Measurements from ENCODE around the gene XXYLT1.
"Not testable (repeated sequence)": the region's sequence is repeated elsewhere in the genome, so short reads cannot be mapped to it uniquely, and the experiment has no call there.

The XXYLT1 gene

GRCh38 chr3:195208183-195208582, 62.8 kb downstream of the XXYLT1 start:
- no peak for DNase-seq (ENCODE audit: low read depth, low spot score)

DNA sequence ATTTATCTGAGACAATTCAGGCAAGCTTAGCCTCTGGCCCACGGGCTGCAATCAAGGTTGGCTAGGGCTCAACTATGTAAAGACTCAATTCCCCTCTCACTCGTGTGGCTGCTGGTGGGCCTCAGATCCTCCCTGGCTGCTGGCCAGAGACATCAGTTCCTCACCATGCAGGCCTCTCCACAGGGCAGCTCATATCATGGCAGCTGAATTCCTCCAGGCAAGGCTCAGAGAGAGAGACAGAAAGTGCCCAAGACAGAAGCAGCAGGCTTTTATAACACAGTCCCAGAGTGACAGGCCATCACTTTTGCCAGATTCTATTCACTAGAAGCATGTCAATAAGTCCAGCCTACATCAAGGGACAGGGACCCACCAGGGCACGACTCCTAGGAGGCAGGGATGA, 63.2 kb downstream of the XXYLT1 start:
- no peak for DNase-seq (ENCODE audit: low read depth, low spot score)

DNA sequence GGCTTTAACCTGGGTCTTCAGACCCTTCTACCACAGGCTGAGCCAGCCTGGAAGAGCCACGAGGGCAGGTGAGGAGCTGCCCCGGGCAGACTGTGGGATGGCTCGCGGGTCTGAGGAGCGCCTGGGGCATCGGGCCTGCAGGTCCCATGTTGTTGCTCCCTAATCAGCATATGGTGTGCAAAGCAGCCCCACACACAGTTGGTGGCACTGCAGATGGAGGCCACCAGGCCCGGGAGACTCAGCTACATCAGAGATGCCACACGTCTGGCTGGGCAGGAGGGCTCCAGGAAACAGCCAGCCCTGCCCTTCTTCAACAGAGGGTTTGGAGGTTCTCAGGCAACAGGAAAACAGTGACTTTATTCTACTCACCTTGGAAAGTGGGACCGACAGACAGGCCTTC, 63.9 kb downstream of the XXYLT1 start:
- no peak for DNase-seq (ENCODE audit: low read depth, low spot score)

GRCh38 chr3:195204360-195205163, 66.4 kb downstream of the XXYLT1 start:
- no peak for DNase-seq (ENCODE audit: low read depth, low spot score)

DNA sequence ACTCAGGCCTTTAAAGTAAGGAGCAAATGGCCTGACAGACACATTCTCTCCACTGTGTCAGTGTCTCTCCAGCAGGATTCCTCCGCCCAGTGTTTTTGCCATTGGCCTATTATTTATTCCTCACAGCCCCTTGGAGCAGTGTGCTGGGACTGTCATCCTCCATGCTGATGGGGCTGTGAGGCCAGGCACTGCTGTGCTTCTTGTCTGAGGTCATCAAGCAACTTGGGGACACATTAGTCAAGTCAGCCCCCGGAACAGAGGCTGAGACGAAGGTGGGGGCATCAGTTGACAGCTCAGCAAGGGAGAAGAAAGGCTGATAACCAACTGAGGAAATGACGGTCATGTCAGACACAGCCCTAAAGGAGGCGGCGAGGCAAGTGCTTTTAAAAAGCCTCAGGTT, 67.4 kb downstream of the XXYLT1 start:
- DNase-seq (ENCODE audit: low read depth, low spot score): no peak

GRCh38 chr3:195201295-195201694, 69.7 kb downstream of the XXYLT1 start:
- no peak for DNase-seq (ENCODE audit: low read depth, low spot score)

DNA sequence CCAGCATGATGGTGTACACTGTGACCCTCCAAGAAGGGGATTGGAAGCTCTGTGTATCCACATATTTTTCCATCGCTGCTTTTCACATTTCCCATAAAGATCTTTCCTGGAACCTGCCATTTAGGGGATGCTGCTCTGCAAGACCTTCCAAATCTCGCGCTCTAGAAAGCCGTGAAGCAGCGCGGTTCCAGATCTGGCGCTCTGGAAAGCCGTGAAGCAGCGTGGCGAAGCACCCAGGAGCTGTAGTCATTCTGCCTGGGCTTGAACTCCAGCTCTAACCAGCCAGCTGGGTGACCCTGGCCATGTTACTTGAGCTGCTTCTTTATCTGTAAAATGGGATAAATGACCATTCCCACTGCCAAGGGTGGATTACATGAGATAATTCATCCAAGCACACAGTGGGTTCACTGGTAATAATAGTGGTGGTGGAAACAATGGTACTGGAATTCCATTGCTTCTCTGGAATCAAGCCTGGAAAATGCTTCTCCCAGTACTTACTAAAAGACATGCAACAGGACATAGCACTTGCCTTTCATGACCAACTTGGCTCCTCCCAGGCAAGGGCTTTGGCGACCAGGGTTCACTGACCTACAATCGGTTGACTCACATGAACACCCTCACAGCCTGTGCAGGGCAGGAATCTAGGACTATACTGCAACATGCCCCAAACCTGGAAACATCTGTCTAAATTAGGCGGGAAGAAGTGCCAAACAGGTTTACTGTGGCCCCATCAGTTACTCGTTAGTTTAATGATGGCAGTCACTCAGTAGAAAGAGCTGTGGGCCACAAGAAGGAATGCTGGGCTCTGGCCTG, 70.7 kb downstream of the XXYLT1 start:
- no peak for DNase-seq (ENCODE audit: low read depth, low spot score)

- no peak for DNase-seq (ENCODE audit: low read depth, low spot score)
These were observed 72.3 kb downstream of the XXYLT1 start for GRCh38 chr3:195198426-195199346.

DNA sequence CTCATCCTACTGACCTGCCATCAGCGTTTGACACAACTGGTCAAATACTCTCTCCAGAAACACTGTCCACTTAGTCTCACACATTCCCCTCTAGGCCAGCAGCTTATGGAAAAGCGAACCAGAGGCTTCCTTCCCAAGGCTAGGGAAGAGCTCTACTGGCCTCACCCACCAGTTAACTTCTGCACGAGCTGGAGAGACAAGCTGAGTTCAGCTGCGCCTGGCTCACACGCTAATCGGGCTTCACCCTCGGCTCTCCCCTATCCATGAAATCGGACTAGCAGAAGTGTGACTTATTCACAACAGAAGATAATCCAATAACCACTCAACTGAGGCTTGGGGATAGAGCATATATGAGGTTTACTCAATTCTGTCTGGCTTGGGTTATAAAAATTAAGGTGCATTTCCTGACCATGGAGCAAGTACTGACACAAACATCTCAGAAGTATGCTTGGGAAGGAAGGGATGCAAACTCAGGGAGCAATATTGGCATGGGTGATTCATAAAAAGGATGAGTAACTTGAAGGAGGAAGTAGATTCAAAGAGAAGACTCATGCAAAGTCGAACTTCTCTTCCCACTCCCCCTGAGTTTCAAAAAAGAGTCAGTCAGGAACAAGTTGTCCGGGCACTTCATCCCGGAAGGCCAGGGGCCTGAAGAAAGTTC, 73.1 kb downstream of the XXYLT1 start:
- no peak for DNase-seq (ENCODE audit: low read depth, low spot score)

- DNase-seq (ENCODE audit: low read depth, low spot score): no peak
These were observed 74.7 kb downstream of the XXYLT1 start for GRCh38 chr3:195196266-195196665.

- no peak for DNase-seq (ENCODE audit: low read depth, low spot score)
These were observed 75.4 kb downstream of the XXYLT1 start for GRCh38 chr3:195195321-195196209.

- no peak for DNase-seq (ENCODE audit: low read depth, low spot score)
These were observed 76.3 kb downstream of the XXYLT1 start for GRCh38 chr3:195194559-195195206.

DNA sequence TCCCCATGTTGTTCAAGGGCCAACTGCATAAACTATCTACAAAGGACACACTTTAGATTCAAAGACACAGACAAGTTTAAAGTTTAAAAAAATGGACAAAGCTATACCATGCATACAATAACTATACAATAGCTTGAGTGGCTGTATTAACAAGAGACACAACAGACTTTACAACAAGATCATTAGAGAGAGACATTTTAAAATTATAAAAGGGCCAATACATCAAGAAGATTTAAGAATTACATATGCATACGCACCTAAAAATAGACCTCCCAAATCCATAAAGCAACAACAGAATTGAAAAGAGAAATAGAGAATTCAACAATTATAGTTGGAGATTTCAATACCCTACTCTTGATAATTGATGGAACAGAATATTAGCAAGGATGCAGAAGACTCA, 79.4 kb downstream of the XXYLT1 start:
- no peak for DNase-seq (ENCODE audit: low read depth, low spot score)

DNA sequence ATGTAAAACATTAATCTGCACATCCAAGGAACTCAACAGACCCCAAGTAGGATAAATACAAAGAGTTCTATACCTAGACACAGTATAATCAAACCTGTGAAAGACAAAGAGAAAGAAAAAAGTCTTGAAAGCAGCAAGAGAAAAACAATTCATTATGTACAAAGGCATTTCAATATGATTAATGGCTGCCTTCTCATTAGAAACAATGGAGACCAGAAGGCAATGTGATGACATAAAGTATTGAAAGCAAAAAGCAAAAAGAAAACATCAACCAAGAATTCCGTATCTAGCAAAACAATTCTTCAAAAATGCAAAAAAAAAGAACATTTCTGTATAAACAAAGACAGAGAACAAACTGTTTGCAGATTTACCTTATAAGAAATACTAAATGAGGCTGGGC, 81.1 kb downstream of the XXYLT1 start:
- no peak for DNase-seq (ENCODE audit: low read depth, low spot score)

- no peak for DNase-seq (ENCODE audit: low read depth, low spot score)
These were observed 82.5 kb downstream of the XXYLT1 start for GRCh38 chr3:195188426-195188927.

GRCh38 chr3:195187609-195188425, 83.1 kb downstream of the XXYLT1 start:
- DNase-seq (ENCODE audit: low read depth, low spot score): no peak

GRCh38 chr3:195186710-195187047, 84.3 kb downstream of the XXYLT1 start:
- not testable (repeated sequence) for DNase-seq (ENCODE audit: low read depth, low spot score)

DNA sequence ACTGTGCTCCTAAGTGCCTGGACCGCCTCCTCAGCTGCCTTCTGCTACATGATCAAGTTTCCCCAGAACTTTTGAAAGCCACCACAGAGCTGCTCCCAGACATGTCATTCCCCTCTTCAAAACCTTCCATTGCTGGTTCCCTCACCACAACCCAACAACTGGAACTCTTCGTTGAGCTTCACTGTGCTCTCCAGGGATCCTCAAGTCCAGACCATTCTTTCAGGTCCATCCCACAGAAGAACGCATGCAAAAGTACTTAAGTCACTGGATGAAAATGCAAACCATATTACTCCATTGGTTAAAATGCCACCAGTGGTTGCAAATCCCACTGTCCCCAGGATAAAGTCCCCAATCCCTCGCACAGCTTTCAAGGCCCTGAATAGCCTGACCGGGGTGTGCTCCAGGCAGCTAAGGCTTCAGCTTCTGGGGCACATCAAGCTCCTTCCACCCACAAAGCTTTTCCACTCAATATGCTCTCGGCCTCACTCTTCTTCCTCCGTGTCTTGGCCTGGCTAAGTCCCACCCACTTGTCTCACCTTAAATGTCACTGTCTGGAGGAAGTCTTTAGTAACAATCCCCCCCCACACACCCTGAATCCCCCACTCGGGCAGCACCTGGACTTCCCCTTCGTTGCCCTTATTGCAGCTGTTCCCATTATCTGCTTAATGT, 84.8 kb downstream of the XXYLT1 start:
- no peak for DNase-seq (ENCODE audit: low read depth, low spot score)

Measured in smooth muscle cell of the brain vasculature (primary cell).